Keratinocyte (primary cell): ENCODE results near the gene KLHL42. TPM values are rescaled to one million over a fixed set of nuclear protein-coding genes. Genes with fewer than 3 reads are reported as not detected.

Experiments used
- DNase-seq: peaks from one replicate; pipeline ENCODE4 v3.0.0-alpha.2; 2011; ENCODE audit warnings: low read depth, missing footprints, low spot score
- FAIRE-seq: peaks from 2 replicates; lab custom pipeline; 2011; peaks lifted over from hg19 to GRCh38; lab: Jason Lieb, UNC
- H2AFZ ChIP-seq: 2 replicates; pipeline ENCODE4 v1.6.0; 2012; ENCODE audit warnings: low read length, control low read depth, inconsistent platforms; ENCODE audit not compliant: control insufficient read depth
- H3K27ac ChIP-seq: 2 replicates; pipeline ENCODE4 v1.5.1; 2011; ENCODE audit warnings: low read length; ENCODE audit not compliant: control insufficient read depth, insufficient read depth
- H3K27me3 ChIP-seq: 3 replicates; pipeline ENCODE4 v1.6.0; 2011; ENCODE audit warnings: low read length; ENCODE audit not compliant: control insufficient read depth, insufficient read depth; ENCODE audit errors: extremely low read depth
- H3K36me3 ChIP-seq, 2 experiments: 2 replicates in 1 of 2; 3 replicates in 1 of 2; pipeline ENCODE4 v1.5.1; 2011; ENCODE audit warnings: low read length in 2 of 2, mild to moderate bottlenecking in 1 of 2; ENCODE audit not compliant: control insufficient read depth in 2 of 2, insufficient read depth in 2 of 2; ENCODE audit errors: extremely low read depth in 1 of 2
- H3K4me1 ChIP-seq: 3 replicates; pipeline ENCODE4 v1.5.1; 2011; ENCODE audit warnings: low read length; ENCODE audit not compliant: control insufficient read depth, insufficient read depth; ENCODE audit errors: extremely low read depth
- H3K4me2 ChIP-seq: 3 replicates; pipeline ENCODE4 v1.6.0; 2011; ENCODE audit warnings: low read depth, low read length; ENCODE audit not compliant: control insufficient read depth, insufficient read depth; ENCODE audit errors: extremely low read depth
- H3K4me3 ChIP-seq, 3 experiments: fragments of 200-600 bp in 1 of 3; sonication (generic) in 1 of 3; 2 replicates in 2 of 3; 3 replicates in 1 of 3; pipeline ENCODE4 v1.5.1; 2011 to 2016; ENCODE audit warnings: low read length in 3 of 3, mild to moderate bottlenecking in 3 of 3, control low read depth in 2 of 3, inconsistent platforms in 1 of 3, low read depth in 1 of 3, mixed read lengths in 1 of 3, mixed run types in 1 of 3, moderate library complexity in 1 of 3; ENCODE audit not compliant: control insufficient read depth in 2 of 3, insufficient read depth in 2 of 3; ENCODE audit errors: extremely low read depth in 1 of 3
- H3K79me2 ChIP-seq: 2 replicates; pipeline ENCODE4 v1.6.0; 2012; ENCODE audit warnings: low read length; ENCODE audit not compliant: control insufficient read depth, insufficient read depth
- H3K9ac ChIP-seq: 3 replicates; pipeline ENCODE4 v1.6.0; 2011; ENCODE audit warnings: low read length; ENCODE audit not compliant: control insufficient read depth, insufficient read depth; ENCODE audit errors: extremely low read depth
- H3K9me1 ChIP-seq: 3 replicates; pipeline ENCODE4 v1.6.0; 2011; ENCODE audit warnings: low read length; ENCODE audit not compliant: control insufficient read depth, insufficient read depth; ENCODE audit errors: extremely low read depth
- H3K9me3 ChIP-seq: 2 replicates; pipeline ENCODE4 v1.5.1; 2012; ENCODE audit warnings: low read depth, low read length; ENCODE audit not compliant: control insufficient read depth
- H4K20me1 ChIP-seq: 3 replicates; pipeline ENCODE4 v1.6.0; 2011; ENCODE audit warnings: low read length; ENCODE audit not compliant: control insufficient read depth, insufficient read depth; ENCODE audit errors: extremely low read depth
- CTCF ChIP-seq, 3 experiments: IDR thresholded peaks in 1 of 3; conservative IDR thresholded peaks in 1 of 3; optimal IDR thresholded peaks in 1 of 3; 2 replicates in 2 of 3; 3 replicates in 1 of 3; pipeline versions ENCODE3 to v1.5.1; 2011; ENCODE audit warnings: low read length in 3 of 3, mild to moderate bottlenecking in 3 of 3, moderate library complexity in 2 of 3, control low read depth in 1 of 3, inconsistent platforms in 1 of 3; ENCODE audit not compliant: insufficient read depth in 2 of 3; ENCODE audit errors: extremely low read depth in 1 of 3
- EZH2 ChIP-seq: IDR thresholded peaks from one replicate; pipeline ENCODE4 v1.6.1; 2012; ENCODE audit warnings: inconsistent platforms, mild to moderate bottlenecking, low read length, moderate library complexity
- dilution Hi-C: fragments of 300-500 bp; cut with MboI; formaldehyde crosslinking; loops from one replicate; pipeline ENCODE4 v1.7.0; 2020; ENCODE audit warnings: low sequenced_read_pairs; ENCODE audit not compliant: extremely low pct_ligation_motif_present
- polyA plus RNA-seq, 5 experiments: library from polyadenylated mRNA; depleted of rRNA in 3 of 5; stranded (reverse) in 3 of 5; stranded (forward) in 1 of 5; unstranded in 1 of 5; fragments of >200 nt; gene quantifications; 1 replicate in 1 of 5; 2 replicates in 3 of 5; 3 replicates in 1 of 5; pipeline versions ENCODE4 v1.2.1 to v1.2.3, GENCODE V29; 2011 to 2012; ENCODE audit warnings: missing spikeins in 2 of 5, low read depth in 1 of 5, low replicate concordance in 1 of 5

The KLHL42 gene
- polyA plus RNA-seq, 1 donor (not counting 4 experiments of a cell fraction or from before 2014, with no cell fraction given): 27.2 TPM

GRCh38 chr12:27814851-27815591 is 35.0 kb downstream of the KLHL42 start:
- no peak for TF ChIP-seq CTCF (optimal IDR thresholded peaks at IDR 0.05 in 1 of 3, IDR thresholded peaks at IDR 0.05 in 1 of 3, conservative IDR thresholded peaks at IDR 0.05 in 1 of 3; ENCODE audit: extremely low read depth in 1 of 3, insufficient read depth in 2 of 3, low read length in 3 of 3)
- TF ChIP-seq EZH2: no peak

GRCh38 chr12:27817766-27818165 is 37.7 kb downstream of the KLHL42 start:
- FAIRE-seq (no peak), DNase-seq (no peak)
- Histone ChIP-seq H2AFZ (no peak overlapping the region), H4K20me1 (no peaks in the 10 kb centered on the region), H3K9ac (no peak overlapping the region), H3K9me3 (no peaks in the 10 kb centered on the region), H3K27ac (no peak overlapping the region), H3K79me2 (no peaks in the 10 kb centered on the region), H3K4me2 (no peak overlapping the region), H3K4me1 (peaks cover 26% of the 10 kb centered on the region), H3K27me3 (no peaks in the 10 kb centered on the region), H3K36me3 (no peaks in the 10 kb centered on the region), H3K4me3 (no peak overlapping the region), H3K9me1 (no peaks in the 10 kb centered on the region)
- dilution Hi-C loops: no loop called here
- TF ChIP-seq EZH2: no peak
- TF ChIP-seq CTCF (optimal IDR thresholded peaks at IDR 0.05 in 1 of 3, IDR thresholded peaks at IDR 0.05 in 1 of 3, conservative IDR thresholded peaks at IDR 0.05 in 1 of 3; ENCODE audit: extremely low read depth in 1 of 3, insufficient read depth in 2 of 3, low read length in 3 of 3): no peak

More at GRCh38 chr12:27814851-27815591, 35.0 kb downstream of the KLHL42 start:
- H3K9me3 ChIP-seq: no peaks in the 10 kb centered on the region
- H3K27ac ChIP-seq: no peak overlapping the region
- no peak overlapping the region for H2AFZ ChIP-seq
- H3K4me2 ChIP-seq: no peak overlapping the region
- DNase-seq (no peak), FAIRE-seq (no peak)
- H3K36me3 ChIP-seq: no peaks in the 10 kb centered on the region
- no peaks in the 10 kb centered on the region for H3K27me3 ChIP-seq
- peaks cover 4% of the 10 kb centered on the region for H3K4me1 ChIP-seq
- dilution Hi-C loops: no loop called here
- H4K20me1 ChIP-seq: no peaks in the 10 kb centered on the region
- no peak overlapping the region for H3K9ac ChIP-seq
- H3K4me3 ChIP-seq: no peak overlapping the region
- no peaks in the 10 kb centered on the region for H3K9me1 ChIP-seq
- H3K79me2 ChIP-seq: no peaks in the 10 kb centered on the region
